H9 (cell line): Measurements from ENCODE around the gene VDAC1. TPM values are rescaled to one million over a fixed set of nuclear protein-coding genes. Genes with fewer than 3 reads are reported as not detected.
A peak's percentile ranks its signal among the peaks of the same experiment; 100 is the strongest.

Experiments
- DNase-seq: peaks from one replicate; pipeline ENCODE4 v3.0.0-alpha.2; 2017
- H2AFZ ChIP-seq: one replicate; pipeline ENCODE4 v1.6.1; 2013; ENCODE audit warnings: mild to moderate bottlenecking, low read length, control low read depth, moderate library complexity
- H2AK5ac ChIP-seq: 2 replicates; pipeline ENCODE4 v1.6.1; 2013; ENCODE audit warnings: low read length, control low read depth, mixed read lengths; ENCODE audit not compliant: insufficient read length
- H2BK120ac ChIP-seq: one replicate; pipeline ENCODE4 v1.6.1; 2013; ENCODE audit warnings: low read depth, mild to moderate bottlenecking, low read length, control low read depth, inconsistent platforms; ENCODE audit not compliant: poor library complexity, severe bottlenecking
- H2BK12ac ChIP-seq: 2 replicates; pipeline ENCODE4 v1.6.1; 2013; ENCODE audit warnings: low read length, control low read depth, mixed read lengths, low read depth; ENCODE audit not compliant: insufficient read length
- H2BK15ac ChIP-seq: 2 replicates; pipeline ENCODE4 v1.6.1; 2013; ENCODE audit warnings: low read depth, low read length, control low read depth
- H2BK20ac ChIP-seq: one replicate; pipeline ENCODE4 v1.6.1; 2013; ENCODE audit warnings: low read depth, mild to moderate bottlenecking, low read length, control low read depth, inconsistent platforms; ENCODE audit not compliant: poor library complexity, severe bottlenecking
- H2BK5ac ChIP-seq: 2 replicates; pipeline ENCODE4 v1.6.1; 2013; ENCODE audit warnings: low read length, control low read depth, mixed read lengths; ENCODE audit not compliant: insufficient read length
- H3K14ac ChIP-seq: 2 replicates; pipeline ENCODE4 v1.6.1; 2013; ENCODE audit warnings: low read length, control low read depth; ENCODE audit not compliant: insufficient read depth
- H3K18ac ChIP-seq: 2 replicates; pipeline ENCODE4 v1.6.1; 2013; ENCODE audit warnings: low read depth, mild to moderate bottlenecking, mixed read lengths, low read length, control low read depth; ENCODE audit not compliant: insufficient read length
- H3K23ac ChIP-seq: 2 replicates; pipeline ENCODE4 v1.6.1; 2013; ENCODE audit warnings: low read length, control low read depth, mixed read lengths, low read depth; ENCODE audit not compliant: insufficient read length
- H3K23me2 ChIP-seq: 2 replicates; pipeline ENCODE4 v1.6.1; 2013; ENCODE audit warnings: low read depth, mild to moderate bottlenecking, mixed read lengths, low read length, control low read depth; ENCODE audit not compliant: insufficient read length, poor library complexity, severe bottlenecking
- H3K27ac ChIP-seq: 2 replicates; pipeline ENCODE4 v1.5.1; 2013; ENCODE audit warnings: low read length, control low read depth, mixed read lengths, low read depth; ENCODE audit not compliant: insufficient read length
- H3K27me3 ChIP-seq: 2 replicates; pipeline ENCODE4 v1.6.1; 2013; ENCODE audit warnings: low read length, control low read depth, inconsistent platforms; ENCODE audit not compliant: insufficient read depth
- H3K4ac ChIP-seq: 2 replicates; pipeline ENCODE4 v1.6.1; 2013; ENCODE audit warnings: low read depth, mild to moderate bottlenecking, control low read depth, inconsistent platforms, low read length, moderate library complexity
- H3K4me1 ChIP-seq: 2 replicates; pipeline ENCODE4 v1.6.1; 2013; ENCODE audit warnings: low read length, control low read depth, inconsistent platforms; ENCODE audit not compliant: insufficient read depth
- H3K4me2 ChIP-seq: 2 replicates; pipeline ENCODE4 v1.6.1; 2013; ENCODE audit warnings: low read length, control low read depth, mixed read lengths; ENCODE audit not compliant: insufficient read length, insufficient read depth
- H3K56ac ChIP-seq: 2 replicates; pipeline ENCODE4 v1.6.1; 2013; ENCODE audit warnings: low read depth, mild to moderate bottlenecking, mixed read lengths, low read length, control low read depth; ENCODE audit not compliant: insufficient read length
- H3K79me1 ChIP-seq: 2 replicates; pipeline ENCODE4 v1.6.1; 2013; ENCODE audit warnings: low read depth, mild to moderate bottlenecking, moderate library complexity, low read length, control low read depth, inconsistent platforms; ENCODE audit not compliant: insufficient read depth, poor library complexity, severe bottlenecking
- H3K79me2 ChIP-seq: 2 replicates; pipeline ENCODE4 v1.6.1; 2013; ENCODE audit warnings: low read length, control low read depth, inconsistent platforms; ENCODE audit not compliant: insufficient read depth
- H3K9ac ChIP-seq: 2 replicates; pipeline ENCODE4 v1.6.1; 2013; ENCODE audit warnings: low read length, control low read depth, mixed read lengths; ENCODE audit not compliant: insufficient read length; ENCODE audit errors: extremely low read depth
- H3K9me3 ChIP-seq: one replicate; pipeline ENCODE4 v1.6.1; 2013; ENCODE audit warnings: low read depth, low read length, inconsistent platforms; ENCODE audit not compliant: control insufficient read depth
- H3T11ph ChIP-seq: one replicate; pipeline ENCODE4 v1.6.1; 2013; ENCODE audit warnings: mild to moderate bottlenecking, low read length, control low read depth, inconsistent platforms
- H4K20me1 ChIP-seq: one replicate; pipeline ENCODE4 v1.6.1; 2013; ENCODE audit not compliant: control insufficient read depth, insufficient read length, insufficient read depth
- H4K5ac ChIP-seq: 2 replicates; pipeline ENCODE4 v1.6.1; 2013; ENCODE audit warnings: low read depth, mild to moderate bottlenecking, mixed read lengths, low read length, control low read depth; ENCODE audit not compliant: insufficient read length
- H4K8ac ChIP-seq: replicated peaks from 2 replicates; pipeline ENCODE4 v1.6.1; 2013; ENCODE audit warnings: low read length, control low read depth, mixed read lengths, low read depth; ENCODE audit not compliant: insufficient read length
- H4K91ac ChIP-seq: 2 replicates; pipeline ENCODE4 v1.6.1; 2013; ENCODE audit warnings: low read depth, mild to moderate bottlenecking, moderate library complexity, mixed read lengths, low read length, control low read depth; ENCODE audit not compliant: insufficient read length
- H3K27ac Mint-ChIP-seq, 3 experiments: 2 replicates in 2 of 3; 3 replicates in 1 of 3; pipeline ENCODE4 v1.8.0; 2020 to 2021; ENCODE audit warnings: mixed read lengths in 3 of 3, mild to moderate bottlenecking in 1 of 3, moderate library complexity in 1 of 3
- H3K27me3 Mint-ChIP-seq: 2 replicates; pipeline ENCODE4 v1.8.0; 2021; ENCODE audit warnings: low read depth, mild to moderate bottlenecking, moderate library complexity, mixed read lengths
- H3K36me3 Mint-ChIP-seq, 3 experiments: 2 replicates in 2 of 3; 3 replicates in 1 of 3; pipeline ENCODE4 v1.8.0; 2020 to 2021; ENCODE audit warnings: low read depth in 3 of 3, mixed read lengths in 3 of 3; ENCODE audit not compliant: insufficient read depth in 1 of 3
- H3K4me1 Mint-ChIP-seq, 2 experiments: 2 replicates each; pipeline ENCODE4 v1.8.0; 2020; ENCODE audit warnings: mixed read lengths in 2 of 2
- H3K4me3 Mint-ChIP-seq, 2 experiments: 2 replicates in 1 of 2; 3 replicates in 1 of 2; pipeline ENCODE4 v1.8.0; 2020 to 2021; ENCODE audit warnings: mild to moderate bottlenecking in 2 of 2, mixed read lengths in 2 of 2, moderate library complexity in 1 of 2
- H3K9me3 Mint-ChIP-seq, 2 experiments: 2 replicates in 1 of 2; 3 replicates in 1 of 2; pipeline ENCODE4 v1.8.0; 2020; ENCODE audit warnings: mild to moderate bottlenecking in 2 of 2, mixed read lengths in 2 of 2, moderate library complexity in 1 of 2
- WGBS: extraction: QIAGEN DNeasy Blood & Tissue Kit; methylation state at CpG from one replicate; pipeline ENCODE4 v1.1.7; 2013; ENCODE audit warnings: missing lambda C conversion rate, low lambda C conversion rate, mixed read lengths; ENCODE audit not compliant: insufficient read length; ENCODE audit errors: extremely low coverage; 5-methylcytosine and 5-hydroxymethylcytosine counted together
- total RNA-seq: library from RNA; stranded (reverse); gene quantifications from 2 replicates; pipeline ENCODE4 v1.2.1, GENCODE V29; 2021
- TF ChIP-seq, protein P1 (sequence below): fragments of 200-600 bp; sonication (generic); conservative IDR thresholded peaks from 3 replicates; pipeline ENCODE4 v1.8.0; 2021; ENCODE audit warnings: antibody characterized with exemption, mild to moderate bottlenecking

Gene VDAC1
- total RNA-seq, 1 experiment from 2014 or later, result 208 TPM

DNA sequence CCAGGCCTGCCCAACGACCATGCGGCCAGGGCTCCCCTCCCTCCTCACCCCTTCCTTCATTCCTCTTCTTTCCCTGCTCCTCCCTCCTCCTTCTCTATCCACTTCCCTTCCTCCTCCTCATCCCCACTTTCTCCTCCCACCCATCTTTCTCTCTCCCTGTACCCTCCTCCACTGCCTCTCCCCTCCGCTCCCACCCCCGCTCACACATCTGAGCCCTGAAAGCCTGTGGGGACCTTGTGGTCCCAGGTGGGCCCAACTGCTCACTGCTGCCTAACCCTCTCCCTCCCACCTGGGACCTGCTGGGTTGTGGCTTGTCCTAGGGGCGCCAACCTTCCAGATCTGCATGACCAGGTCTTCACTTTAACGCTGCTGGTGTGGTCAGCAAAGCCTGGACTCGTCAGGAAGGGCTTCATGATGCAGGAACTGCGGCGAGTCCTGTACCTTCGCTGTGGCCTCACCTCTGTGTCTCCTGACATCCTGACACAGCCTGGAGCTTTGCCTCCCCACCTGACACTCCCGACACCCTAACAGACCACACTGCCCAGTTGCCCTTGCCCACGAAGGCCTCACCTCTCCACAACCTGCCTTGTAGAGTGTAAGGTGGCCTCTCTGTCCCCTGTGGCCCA, 71.0 kb downstream of the VDAC1 start:
- Histone ChIP-seq H4K20me1 (no peaks in the 10 kb centered on the region), H3K18ac (no peak overlapping the region), H3K14ac (no peak overlapping the region; the same call in 1 of the 2 replicates), H3K27me3 (no peaks in the 10 kb centered on the region), H3K9ac (no peak overlapping the region), H2BK120ac (no peak overlapping the region), H2AK5ac (no peak overlapping the region), H4K5ac (no peak overlapping the region), H2BK5ac (no peak overlapping the region), H3T11ph (no peak overlapping the region), H2BK12ac (no peak overlapping the region), H3K23ac (no peak overlapping the region), H3K4me2 (no peak overlapping the region), H2AFZ (no peak overlapping the region), H3K79me2 (no peaks in the 10 kb centered on the region), H2BK20ac (no peak overlapping the region), H3K4me1 (no peaks in the 10 kb centered on the region), H3K4ac (no peak overlapping the region), H3K9me3 (no peaks in the 10 kb centered on the region), H4K91ac (no peak overlapping the region), H2BK15ac (no peak overlapping the region), H3K23me2 (no peaks in the 10 kb centered on the region), H3K79me1 (no peaks in the 10 kb centered on the region), H3K56ac (no peak overlapping the region), H3K27ac (no peak overlapping the region), H4K8ac (no peak overlapping the region)
- Mint-ChIP-seq H3K4me3 (no peak overlapping the region), H3K27ac (peak overlapping the region in 2 of 3 experiments; percentile 34 to 80; a peak in 1 of 7 replicates), H3K9me3 (peaks cover 9 to 10% of the 10 kb centered on the region in 2 experiments; a peak in 4 of 5 replicates), H3K4me1 (peaks cover 6 to 10% of the 10 kb centered on the region in 2 experiments; a peak in 3 of 4 replicates), H3K36me3 (no peaks in the 10 kb centered on the region; a peak in 2 of 7 replicates), H3K27me3 (peaks cover 2% of the 10 kb centered on the region)
- TF ChIP-seq, protein P1, sequence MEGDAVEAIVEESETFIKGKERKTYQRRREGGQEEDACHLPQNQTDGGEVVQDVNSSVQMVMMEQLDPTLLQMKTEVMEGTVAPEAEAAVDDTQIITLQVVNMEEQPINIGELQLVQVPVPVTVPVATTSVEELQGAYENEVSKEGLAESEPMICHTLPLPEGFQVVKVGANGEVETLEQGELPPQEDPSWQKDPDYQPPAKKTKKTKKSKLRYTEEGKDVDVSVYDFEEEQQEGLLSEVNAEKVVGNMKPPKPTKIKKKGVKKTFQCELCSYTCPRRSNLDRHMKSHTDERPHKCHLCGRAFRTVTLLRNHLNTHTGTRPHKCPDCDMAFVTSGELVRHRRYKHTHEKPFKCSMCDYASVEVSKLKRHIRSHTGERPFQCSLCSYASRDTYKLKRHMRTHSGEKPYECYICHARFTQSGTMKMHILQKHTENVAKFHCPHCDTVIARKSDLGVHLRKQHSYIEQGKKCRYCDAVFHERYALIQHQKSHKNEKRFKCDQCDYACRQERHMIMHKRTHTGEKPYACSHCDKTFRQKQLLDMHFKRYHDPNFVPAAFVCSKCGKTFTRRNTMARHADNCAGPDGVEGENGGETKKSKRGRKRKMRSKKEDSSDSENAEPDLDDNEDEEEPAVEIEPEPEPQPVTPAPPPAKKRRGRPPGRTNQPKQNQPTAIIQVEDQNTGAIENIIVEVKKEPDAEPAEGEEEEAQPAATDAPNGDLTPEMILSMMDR, result no peak
- WGBS, result no CpG with 5 or more reads among the region's 12 CpGs
- DNase-seq, result no peak
